DND-41 (cell line): ENCODE data around the gene ACSM2A.

ENCODE experiments used
- EZH2 ChIP-seq: IDR thresholded peaks from 3 replicates; pipeline ENCODE4 v1.6.1; 2012; ENCODE audit warnings: borderline replicate concordance, low read depth, mild to moderate bottlenecking, moderate library complexity, low read length, inconsistent platforms; ENCODE audit not compliant: severe bottlenecking
- TF ChIP-seq, protein P1 (sequence below): IDR thresholded peaks from 2 replicates; pipeline ENCODE4 v1.5.1; 2012; ENCODE audit warnings: borderline replicate concordance, low read length, moderate library complexity, mild to moderate bottlenecking; ENCODE audit not compliant: poor library complexity, severe bottlenecking; ENCODE audit errors: extremely low read depth

DNA sequence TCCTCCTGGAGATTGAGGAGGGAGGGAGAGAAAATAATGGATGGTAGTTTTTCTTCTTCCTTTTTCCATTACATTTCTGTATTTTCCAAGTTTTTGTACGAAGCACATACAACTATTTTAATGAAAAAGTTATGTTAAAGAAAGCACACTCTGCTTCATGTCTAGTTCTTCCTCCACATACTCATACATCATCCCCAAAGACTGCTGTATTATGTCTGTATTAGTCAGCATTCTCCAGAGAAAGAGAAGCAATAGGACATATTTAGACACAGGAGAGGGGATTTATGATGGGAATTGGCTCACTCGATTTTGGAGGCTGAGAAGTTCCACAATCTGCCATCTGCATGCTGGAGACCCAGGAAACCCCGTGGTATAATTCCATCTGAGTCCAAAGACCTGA, 10.1 kb upstream of the ACSM2A start:
- TF ChIP-seq, protein P1, sequence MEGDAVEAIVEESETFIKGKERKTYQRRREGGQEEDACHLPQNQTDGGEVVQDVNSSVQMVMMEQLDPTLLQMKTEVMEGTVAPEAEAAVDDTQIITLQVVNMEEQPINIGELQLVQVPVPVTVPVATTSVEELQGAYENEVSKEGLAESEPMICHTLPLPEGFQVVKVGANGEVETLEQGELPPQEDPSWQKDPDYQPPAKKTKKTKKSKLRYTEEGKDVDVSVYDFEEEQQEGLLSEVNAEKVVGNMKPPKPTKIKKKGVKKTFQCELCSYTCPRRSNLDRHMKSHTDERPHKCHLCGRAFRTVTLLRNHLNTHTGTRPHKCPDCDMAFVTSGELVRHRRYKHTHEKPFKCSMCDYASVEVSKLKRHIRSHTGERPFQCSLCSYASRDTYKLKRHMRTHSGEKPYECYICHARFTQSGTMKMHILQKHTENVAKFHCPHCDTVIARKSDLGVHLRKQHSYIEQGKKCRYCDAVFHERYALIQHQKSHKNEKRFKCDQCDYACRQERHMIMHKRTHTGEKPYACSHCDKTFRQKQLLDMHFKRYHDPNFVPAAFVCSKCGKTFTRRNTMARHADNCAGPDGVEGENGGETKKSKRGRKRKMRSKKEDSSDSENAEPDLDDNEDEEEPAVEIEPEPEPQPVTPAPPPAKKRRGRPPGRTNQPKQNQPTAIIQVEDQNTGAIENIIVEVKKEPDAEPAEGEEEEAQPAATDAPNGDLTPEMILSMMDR, result no peak
- no peak for TF ChIP-seq EZH2
